BJ (cell line): ENCODE results near the gene CIB2. TPM values are rescaled to one million over a fixed set of nuclear protein-coding genes. Genes with fewer than 3 reads are reported as not detected.

ENCODE experiments used
- CTCF ChIA-PET: fragments of 350-600 bp; formaldehyde crosslinking; extraction: SDS; loops from one replicate; lab custom pipeline; 2021; ENCODE audit warnings: antibody characterized with exemption, inconsistent platforms; lab: Yijun Ruan, JAX
- POLR2A ChIA-PET: fragments of 300-600 bp; sonication (Branson Sonifier 250); formaldehyde crosslinking; extraction: SDS; loops from one replicate; lab custom pipeline; 2021; ENCODE audit warnings: antibody characterized with exemption; lab: Charles Lee
- DNase-seq: peaks from one replicate; pipeline ENCODE4 v3.0.0-alpha.2; 2011; ENCODE audit warnings: low read depth
- H3K27me3 ChIP-seq: 2 replicates; pipeline ENCODE4 v1.6.0; 2011; ENCODE audit warnings: low read length; ENCODE audit not compliant: control insufficient read depth, insufficient read depth
- H3K36me3 ChIP-seq: 2 replicates; pipeline ENCODE4 v1.5.1; 2011; ENCODE audit warnings: low read length; ENCODE audit not compliant: control insufficient read depth, insufficient read depth
- H3K4me3 ChIP-seq: 2 replicates; pipeline ENCODE4 v1.5.1; 2011; ENCODE audit warnings: low read depth, mild to moderate bottlenecking, control low read depth, low read length
- CTCF ChIP-seq: IDR thresholded peaks from 2 replicates; pipeline ENCODE4 v1.5.1; 2011; ENCODE audit warnings: low read depth, mild to moderate bottlenecking, control low read depth, inconsistent platforms, low read length, moderate library complexity; ENCODE audit not compliant: insufficient read depth
- polyA plus RNA-seq: library from polyadenylated mRNA; depleted of rRNA; stranded (reverse); fragments of >200 nt; gene quantifications from 2 replicates; pipeline ENCODE4 v1.2.3, GENCODE V29; 2011

Gene CIB2
- polyA plus RNA-seq, 1 experiment, result 7.4 TPM

GRCh38 chr15:78142332-78142731 is 11.1 kb upstream of the CIB2 start:
- no peak for DNase-seq
- CTCF ChIA-PET, result interaction anchor here (0.5 kb wide), 1 partner anchor 232 kb away, joined by 4 read pairs; no protein-coding TSS in a partner anchor
- no peak for TF ChIP-seq CTCF
- Histone ChIP-seq H3K27me3 (no peaks in the 10 kb centered on the region), H3K4me3 (no peak overlapping the region), H3K36me3 (no peaks in the 10 kb centered on the region)
- POLR2A ChIA-PET, result no interaction called here

GRCh38 chr15:78140292-78140691 is 9.0 kb upstream of the CIB2 start:
- no peak for DNase-seq
- Histone ChIP-seq H3K4me3 (no peak overlapping the region), H3K27me3 (no peaks in the 10 kb centered on the region), H3K36me3 (no peaks in the 10 kb centered on the region)
- POLR2A ChIA-PET, result no interaction called here
- CTCF ChIA-PET, result interaction anchor here (2.7 kb wide), 1 partner anchor 10 kb away, joined by 10 read pairs; no protein-coding TSS in a partner anchor
- TF ChIP-seq CTCF, result no peak

GRCh38 chr15:78139578-78139977 is 8.3 kb upstream of the CIB2 start:
- no peak for TF ChIP-seq CTCF
- DNase-seq, result no peak
- POLR2A ChIA-PET, result interaction anchor here (0.5 kb wide), 1 partner anchor 318 kb away, joined by 3 read pairs; no protein-coding TSS in a partner anchor
- no peak overlapping the region for H3K4me3 ChIP-seq
- CTCF ChIA-PET, result interaction anchor here (1.1 to 3.5 kb wide), 5 partner anchors 9 to 101 kb away, joined by 3 to 14 read pairs (median 10); partner anchors contain the start of gene IDH3A
- no peaks in the 10 kb centered on the region for H3K27me3 ChIP-seq
- H3K36me3 ChIP-seq, result no peaks in the 10 kb centered on the region

- no peak for DNase-seq
- CTCF ChIA-PET, result interaction anchor here (1.8 kb wide), 1 partner anchor 106 kb away, joined by 4 read pairs; no protein-coding TSS in a partner anchor
- POLR2A ChIA-PET, result no interaction called here
These were observed 2.6 kb upstream of the CIB2 start for GRCh38 chr15:78133801-78134200.

More at GRCh38 chr15:78133801-78134200, 2.6 kb upstream of the CIB2 start:
- H3K36me3 ChIP-seq, result no peaks in the 10 kb centered on the region
- H3K27me3 ChIP-seq, result no peaks in the 10 kb centered on the region
- TF ChIP-seq CTCF, result no peak
- H3K4me3 ChIP-seq, result no peak overlapping the region
